Activated effector memory CD4-positive, alpha-beta T cell treated with Interleukin-2 at 50 U/mL for 16 hours (primary cell): ENCODE data around the gene PI4K2A.
A peak's percentile ranks its signal among the peaks of the same experiment; 100 is the strongest.

Source experiments
- DNase-seq: peaks from one replicate; pipeline ENCODE4 v3.0.0-alpha.2; 2020

PI4K2A gene

GRCh38 chr10:97640174-97640867 is at the start of gene PI4K2A:
Gene PI4K2A (plus strand): TSS chr10:97640671. CDS start chr10:97640743, 72 bp downstream.
- peak; percentile 97 for DNase-seq

GRCh38 chr10:97590748-97591495 is 49.5 kb upstream of the PI4K2A start:
- no peak for DNase-seq

GRCh38 chr10:97593421-97593820 is 47.0 kb upstream of the PI4K2A start:
- DNase-seq, result no peak

GRCh38 chr10:97596101-97597082 is 44.1 kb upstream of the PI4K2A start:
- no peak for DNase-seq

GRCh38 chr10:97597778-97598177 is 42.7 kb upstream of the PI4K2A start:
- DNase-seq, result no peak

GRCh38 chr10:97598407-97599271 is 41.8 kb upstream of the PI4K2A start:
- no peak for DNase-seq

GRCh38 chr10:97599272-97599619 is 41.2 kb upstream of the PI4K2A start:
- DNase-seq, result no peak

- no peak for DNase-seq
Observed at GRCh38 chr10:97600616-97601015, 39.9 kb upstream of the PI4K2A start.

- no peak for DNase-seq
Observed at GRCh38 chr10:97601268-97602215, 38.9 kb upstream of the PI4K2A start.

GRCh38 chr10:97607095-97607636 is 33.3 kb upstream of the PI4K2A start:
- no peak for DNase-seq

- DNase-seq, result no peak
Observed at GRCh38 chr10:97608991-97609561, 31.4 kb upstream of the PI4K2A start.

GRCh38 chr10:97611473-97611872 is 29.0 kb upstream of the PI4K2A start:
- DNase-seq, result no peak

GRCh38 chr10:97612386-97612785 is 28.1 kb upstream of the PI4K2A start:
- DNase-seq, result no peak

GRCh38 chr10:97618285-97618684 is 22.2 kb upstream of the PI4K2A start:
- no peak for DNase-seq

- DNase-seq, result no peak
Observed at GRCh38 chr10:97618733-97619132, 21.7 kb upstream of the PI4K2A start.

GRCh38 chr10:97623277-97623676 is 17.2 kb upstream of the PI4K2A start:
- no peak for DNase-seq

GRCh38 chr10:97627731-97628130 is 12.7 kb upstream of the PI4K2A start:
- DNase-seq, result no peak

GRCh38 chr10:97628228-97628627 is 12.2 kb upstream of the PI4K2A start:
- DNase-seq, result no peak

GRCh38 chr10:97629289-97629688 is 11.2 kb upstream of the PI4K2A start:
- no peak for DNase-seq

GRCh38 chr10:97631098-97631497 is 9.4 kb upstream of the PI4K2A start:
- DNase-seq, result no peak
